HG03442 (cell line): ENCODE results near the gene PSD2.
A peak's percentile ranks its signal among the peaks of the same experiment; 100 is the strongest.

Experiments
- ATAC-seq: cut with Tn5 transposase; IDR thresholded peaks from one replicate; pipeline ENCODE4 v1.9.1; 2021; ENCODE audit warnings: mild to moderate bottlenecking, moderate library complexity; ENCODE audit not compliant: unreplicated experiment

The PSD2 gene

GRCh38 chr5:139763280-139763929 lies 32.2 kb upstream of the PSD2 start:
- no peak for ATAC-seq

DNA sequence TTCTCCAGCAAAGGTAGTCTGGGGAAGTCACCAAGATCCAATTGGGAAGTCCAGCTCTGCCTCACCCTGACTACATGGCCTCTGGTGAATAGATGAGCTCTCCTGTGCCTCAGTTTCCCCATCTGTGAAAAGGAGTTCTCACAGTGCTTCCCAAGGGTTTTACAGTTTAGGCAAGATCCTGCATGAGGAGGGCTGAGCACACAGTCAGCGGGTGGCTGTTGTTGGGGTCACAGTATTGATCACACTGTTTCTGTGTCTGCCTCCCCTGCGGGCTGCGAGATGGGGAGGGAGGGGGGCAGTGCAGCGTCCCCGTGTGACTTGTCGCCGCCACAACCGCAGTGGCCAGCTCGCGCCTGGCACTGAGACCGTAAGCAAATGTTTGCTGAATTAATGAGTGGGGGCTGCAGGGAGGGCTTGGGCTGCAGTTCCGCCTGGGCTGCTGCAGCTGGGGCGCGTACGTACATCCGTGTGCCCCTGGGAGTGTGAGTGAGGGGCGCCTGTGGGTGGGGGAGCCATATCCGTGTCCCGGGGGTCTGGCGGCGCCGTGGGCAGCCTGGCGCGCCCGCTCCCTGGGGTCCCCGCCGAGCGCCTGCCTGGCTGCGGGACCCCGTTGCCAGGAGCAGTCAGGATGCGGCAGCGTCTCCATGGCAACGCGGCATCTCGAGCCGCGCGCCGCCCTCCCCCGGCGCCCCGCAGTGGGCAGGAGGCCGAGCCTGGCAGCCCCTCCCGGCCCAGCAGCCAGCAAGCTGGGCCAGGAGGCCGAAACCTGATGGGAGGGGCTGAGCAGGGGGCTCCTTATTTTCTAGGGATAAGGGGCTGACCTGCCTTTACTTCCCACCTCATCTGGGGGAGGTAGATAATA lies 31.4 kb upstream of the PSD2 start:
- no peak for ATAC-seq

GRCh38 chr5:139764886-139765408 lies 30.7 kb upstream of the PSD2 start:
- ATAC-seq, result no peak

DNA sequence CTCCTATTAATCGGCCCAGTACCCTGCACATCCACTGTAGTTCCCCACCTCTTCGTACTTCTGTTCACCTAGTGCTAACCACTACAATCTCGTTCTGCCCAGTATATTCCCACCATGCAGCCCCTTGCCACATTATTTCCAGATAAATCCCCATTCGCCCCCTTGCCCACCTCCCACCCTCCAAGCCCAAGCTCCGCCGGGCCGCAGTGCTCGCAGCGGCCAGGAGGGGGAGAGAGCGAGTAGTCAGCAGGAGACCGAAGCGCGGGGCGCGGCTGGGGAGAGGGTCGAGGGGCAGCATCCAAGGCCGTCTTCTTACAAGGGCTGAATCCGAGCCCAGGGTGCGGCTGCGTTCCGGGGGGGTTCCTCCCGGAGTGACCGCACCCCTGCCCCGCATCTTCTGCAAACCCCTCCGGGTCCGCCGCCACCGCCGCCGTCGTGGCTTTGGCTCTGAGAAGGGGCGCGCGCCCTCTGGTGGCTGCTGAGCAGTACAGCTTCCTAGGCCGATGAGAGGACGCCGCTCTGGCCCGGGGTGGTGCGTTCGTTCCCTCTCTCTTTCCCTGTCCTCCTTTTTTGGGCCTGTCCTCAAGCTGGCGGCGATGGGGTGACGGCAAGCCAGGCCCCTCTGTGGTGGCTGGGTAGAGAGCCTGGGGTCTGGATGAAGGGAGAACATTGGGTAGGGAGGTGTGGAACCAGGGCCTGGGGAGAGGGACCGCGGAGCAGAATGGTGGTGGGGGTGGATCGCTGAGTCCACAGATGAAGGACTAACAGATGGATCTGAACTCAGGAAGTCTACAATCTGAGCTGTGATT lies 30.0 kb upstream of the PSD2 start:
- ATAC-seq, result peak; percentile 81

- no peak for ATAC-seq
Measured at GRCh38 chr5:139767960-139768359, 27.6 kb upstream of the PSD2 start.

GRCh38 chr5:139768807-139769465 lies 26.7 kb upstream of the PSD2 start:
- no peak for ATAC-seq

DNA sequence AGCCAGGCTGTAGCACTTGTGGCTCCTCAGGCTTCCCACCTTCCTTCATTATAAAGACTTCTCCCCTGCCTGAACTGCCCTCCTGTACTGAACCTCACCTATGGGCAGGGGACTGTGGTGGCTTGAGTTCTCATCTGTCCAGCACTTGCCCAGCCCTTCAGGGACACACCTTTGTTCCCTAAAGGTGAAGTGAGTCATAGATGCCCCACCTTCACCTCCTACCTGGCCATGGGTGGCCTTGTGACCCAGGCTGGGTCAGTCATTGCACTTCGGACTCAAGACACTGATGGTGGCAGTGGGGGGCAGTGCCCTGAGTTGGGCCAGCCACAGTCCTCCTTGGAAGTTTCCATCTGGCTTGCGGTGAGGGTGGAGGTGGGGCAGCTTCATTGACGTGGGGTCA lies 26.1 kb upstream of the PSD2 start:
- ATAC-seq, result no peak

- no peak for ATAC-seq
Measured at GRCh38 chr5:139770722-139771121, 24.9 kb upstream of the PSD2 start.

GRCh38 chr5:139772089-139772791 lies 23.4 kb upstream of the PSD2 start:
- no peak for ATAC-seq

GRCh38 chr5:139772927-139773690 lies 22.5 kb upstream of the PSD2 start:
- no peak for ATAC-seq

GRCh38 chr5:139774980-139775661 lies 20.5 kb upstream of the PSD2 start:
- peak; percentile 70 for ATAC-seq

DNA sequence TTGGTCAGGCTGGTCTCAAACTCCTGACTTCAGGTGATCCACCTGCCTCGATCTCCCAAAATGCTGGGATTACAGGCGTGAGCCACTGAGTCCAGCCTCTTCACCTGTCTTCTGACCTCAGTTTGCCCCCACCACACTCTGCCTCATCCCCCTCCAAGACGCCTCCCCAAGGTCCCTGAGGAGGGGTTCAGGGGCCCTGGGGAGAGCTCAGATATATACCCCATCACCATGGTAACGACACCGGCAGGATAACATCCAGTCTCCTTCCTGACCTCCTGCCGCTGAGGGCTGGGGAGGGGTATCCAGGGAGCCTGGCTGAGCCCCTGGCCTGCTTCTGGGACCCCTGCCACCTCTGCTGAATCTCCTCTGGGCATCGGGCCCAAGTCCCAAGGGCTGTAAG lies 19.7 kb upstream of the PSD2 start:
- no peak for ATAC-seq

DNA sequence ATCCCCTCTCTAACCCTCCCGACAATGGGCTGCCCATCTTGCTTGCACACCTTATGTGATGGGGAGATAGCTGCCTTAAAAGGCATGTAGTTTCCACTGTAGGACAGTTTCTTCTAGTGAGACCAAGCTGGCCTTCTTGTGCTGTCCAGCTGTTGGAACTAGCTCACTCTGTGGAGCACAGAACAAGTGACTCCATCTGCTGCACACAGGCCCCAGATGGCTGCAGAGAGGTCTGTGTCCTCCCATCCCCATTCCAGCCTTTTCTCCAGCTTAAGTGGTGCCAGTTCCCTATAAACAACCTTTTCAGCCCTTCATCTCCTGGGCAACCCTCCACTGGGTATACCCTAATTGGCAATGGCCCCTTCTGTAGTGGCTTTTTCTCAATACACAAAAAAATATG lies 18.7 kb upstream of the PSD2 start:
- no peak for ATAC-seq

- no peak for ATAC-seq
Measured at GRCh38 chr5:139783436-139783965, 12.1 kb upstream of the PSD2 start.

- no peak for ATAC-seq
Measured at GRCh38 chr5:139784488-139784887, 11.1 kb upstream of the PSD2 start.

GRCh38 chr5:139787257-139787567 lies 8.4 kb upstream of the PSD2 start:
- no peak for ATAC-seq

DNA sequence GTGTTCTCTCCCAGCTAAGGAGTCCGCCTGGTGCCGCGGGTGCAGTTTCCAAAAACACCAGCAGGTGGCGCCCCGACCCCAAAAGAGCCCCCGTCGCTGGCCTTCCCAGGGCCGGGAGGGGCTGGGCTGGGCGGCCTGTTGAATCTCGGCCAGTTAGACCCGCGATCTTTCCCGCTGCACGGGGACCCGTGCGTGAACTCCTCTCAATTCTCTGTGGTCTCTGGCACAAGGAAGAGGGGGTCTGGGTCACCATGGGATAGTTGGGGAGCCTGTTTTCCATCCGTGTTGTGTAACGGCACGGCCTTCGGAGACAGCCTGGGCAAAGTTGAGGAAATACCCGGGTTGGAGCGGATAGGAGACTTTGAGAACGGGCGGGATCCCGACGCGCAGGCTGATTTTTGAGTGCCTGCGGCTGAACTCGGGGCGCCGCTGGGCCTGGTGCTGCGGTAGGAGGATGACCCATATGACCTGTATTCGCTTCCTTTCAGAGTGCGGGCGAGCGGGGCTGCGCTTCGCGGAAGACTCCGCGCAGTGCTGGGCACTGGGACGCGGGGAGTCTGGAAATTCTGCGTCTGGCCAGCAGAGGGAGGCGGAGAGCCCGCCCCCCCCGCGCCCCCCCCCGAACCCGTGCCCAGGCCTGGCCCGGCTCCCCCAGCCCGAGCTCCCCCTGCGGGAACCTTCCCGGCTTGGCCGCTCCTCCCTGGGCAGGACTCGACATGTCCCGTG lies 7.9 kb upstream of the PSD2 start:
- ATAC-seq, result peak; percentile 67

- peak; percentile 5 for ATAC-seq
Measured at GRCh38 chr5:139788294-139788910, 7.2 kb upstream of the PSD2 start.
